Cardiac septum (tissue), 1 donor: Measurements from ENCODE around the gene ALKBH6. TPM values are rescaled to one million over a fixed set of nuclear protein-coding genes. Genes with fewer than 3 reads are reported as not detected.

Experiments used
- DNase-seq: peaks from one replicate; pipeline ENCODE4 v3.0.0-alpha.2; 2020; ENCODE audit warnings: low spot score
- intact Hi-C: fragments of 100-400 bp; cut with DNase I; formaldehyde crosslinking; loops from one replicate; pipeline ENCODE4 v1.14.0; 2022
- total RNA-seq: library from RNA; stranded (reverse); fragmentation: NEBNext Ultra II Directional; extraction: Animal tissue kit (Norgen Biotek cat#: 25700); gene quantifications from one replicate; pipeline ENCODE4 v1.2.1, GENCODE V29; 2021
- donor health status: DM: no; HTN: no; CAD: no.

ALKBH6 gene
- total RNA-seq, 1 donor from 2014 or later, result 10.9 TPM

- DNase-seq, result no peak
- intact Hi-C loops, result no loop called here
These were observed 38.3 kb downstream of the ALKBH6 start for GRCh38 chr19:35975608-35976214.

- DNase-seq, result no peak
These were observed 40.5 kb downstream of the ALKBH6 start for GRCh38 chr19:35973487-35973886.

DNA sequence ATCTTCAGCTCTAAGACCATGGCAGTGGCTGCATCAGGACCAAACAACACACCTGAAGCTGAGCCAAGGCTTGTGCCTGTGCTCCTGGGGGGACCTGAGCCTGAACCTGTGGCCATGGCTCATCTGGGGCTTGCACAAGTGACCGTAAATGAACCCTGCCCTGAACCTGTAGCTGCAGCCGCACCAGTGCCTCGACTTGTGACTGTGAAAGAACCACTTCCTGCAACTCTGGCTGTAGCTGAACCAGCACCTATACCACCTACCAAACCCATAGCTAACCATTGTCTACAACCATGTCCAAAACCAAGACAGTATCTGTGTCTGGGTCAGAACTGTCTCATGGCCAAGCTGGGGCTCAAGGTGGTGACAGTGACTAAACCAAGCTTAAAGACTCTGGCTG lies 47.2 kb downstream of the ALKBH6 start:
- no peak for DNase-seq
- intact Hi-C loops, result no loop called here

More at GRCh38 chr19:35973487-35973886, 40.5 kb downstream of the ALKBH6 start:
- intact Hi-C loops, result no loop called here

- DNase-seq, result no peak
These were observed 50.5 kb downstream of the ALKBH6 start for GRCh38 chr19:35963514-35963913.

GRCh38 chr19:35960432-35960972 lies 53.5 kb downstream of the ALKBH6 start:
- no peak for DNase-seq
- intact Hi-C loops, result no loop called here

More at GRCh38 chr19:35963514-35963913, 50.5 kb downstream of the ALKBH6 start:
- intact Hi-C loops, result no loop called here

- DNase-seq, result no peak
- intact Hi-C loops, result no loop called here
These were observed 54.1 kb downstream of the ALKBH6 start for GRCh38 chr19:35959968-35960320.

Other genes with a start within 250 kb of the ALKBH6 start
- 8.8 TPM for gene ARHGAP33, start 238.6 kb downstream of the ALKBH6 start, total RNA-seq
- gene PRODH2, start 201.4 kb downstream of the ALKBH6 start, total RNA-seq, result not detected
- not detected for gene NPHS1, start 161.7 kb downstream of the ALKBH6 start, total RNA-seq
- gene KIRREL2, start 157.3 kb downstream of the ALKBH6 start, total RNA-seq, result not detected
- gene APLP1, start 145.6 kb downstream of the ALKBH6 start, total RNA-seq, result 39.9 TPM
- 3.1 TPM for gene NFKBID, start 113.7 kb downstream of the ALKBH6 start, total RNA-seq
- 5.4 TPM for gene HCST, start 111.7 kb downstream of the ALKBH6 start, total RNA-seq
- gene TYROBP, start 105.9 kb downstream of the ALKBH6 start, total RNA-seq, result 16.9 TPM
- 8.8 TPM for gene LRFN3, start 77.8 kb downstream of the ALKBH6 start, total RNA-seq
- 11.0 TPM for gene SDHAF1, start 19.0 kb downstream of the ALKBH6 start, total RNA-seq
- 0.13 TPM for gene SYNE4, start 5.4 kb downstream of the ALKBH6 start, total RNA-seq
- 7.1 TPM for gene CLIP3, start 18.7 kb upstream of the ALKBH6 start, total RNA-seq
- gene THAP8, start 40.1 kb upstream of the ALKBH6 start, total RNA-seq, result 3.9 TPM
- gene WDR62, start 40.7 kb upstream of the ALKBH6 start, total RNA-seq, result 6.1 TPM
- not detected for gene OVOL3, start 96.9 kb upstream of the ALKBH6 start, total RNA-seq
- 98.7 TPM for gene POLR2I, start 100.7 kb upstream of the ALKBH6 start, total RNA-seq
- 142 TPM for gene TBCB, start 101.3 kb upstream of the ALKBH6 start, total RNA-seq
- 892 TPM for gene CAPNS1, start 125.9 kb upstream of the ALKBH6 start, total RNA-seq
- gene COX7A1, start 138.2 kb upstream of the ALKBH6 start, total RNA-seq, result 1,917 TPM
- 4.0 TPM for gene ZNF565, start 200.5 kb upstream of the ALKBH6 start, total RNA-seq
- 38.6 TPM for gene ZNF146, start 200.9 kb upstream of the ALKBH6 start, total RNA-seq